ENCODE data around the gene TMEFF2.

DNA sequence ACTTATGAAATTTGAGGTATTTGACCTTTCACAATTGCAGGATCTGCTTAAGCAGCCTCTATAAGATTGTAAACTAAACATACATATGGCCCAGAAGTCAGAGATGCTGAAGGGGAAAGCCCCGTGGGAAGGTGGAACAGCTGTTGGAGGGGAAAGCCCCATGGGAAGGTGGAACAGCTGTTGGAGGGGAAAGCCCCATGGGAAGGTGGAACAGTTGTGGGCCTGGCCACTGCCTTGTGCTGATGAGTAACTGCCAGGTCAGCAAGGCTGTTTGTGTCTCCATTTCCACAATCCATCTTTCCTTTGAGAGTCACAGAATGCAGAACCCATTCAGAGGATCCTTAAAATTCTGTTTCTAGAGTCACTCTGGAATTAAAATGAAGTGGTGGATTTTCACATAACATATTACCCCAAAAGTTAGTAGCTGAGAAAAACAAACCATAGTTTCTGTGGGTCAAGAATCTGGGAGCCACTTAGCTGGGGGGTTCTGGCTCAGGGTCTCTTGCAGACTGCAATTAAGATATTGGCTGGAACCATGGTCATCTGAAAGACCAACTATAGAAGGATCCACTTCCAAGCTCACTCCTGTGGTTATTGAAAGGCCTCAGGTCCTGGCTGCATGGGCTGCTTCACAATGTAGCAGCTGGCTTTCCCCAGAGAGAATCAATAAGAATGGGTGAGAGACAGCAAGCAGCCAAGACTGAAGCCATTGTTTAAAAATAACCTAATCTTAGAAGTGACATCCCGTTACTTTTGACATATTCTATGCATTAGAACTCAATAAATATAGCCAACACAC lies 261.2 kb downstream of the TMEFF2 start:
- TF ChIP-seq, protein P1, sequence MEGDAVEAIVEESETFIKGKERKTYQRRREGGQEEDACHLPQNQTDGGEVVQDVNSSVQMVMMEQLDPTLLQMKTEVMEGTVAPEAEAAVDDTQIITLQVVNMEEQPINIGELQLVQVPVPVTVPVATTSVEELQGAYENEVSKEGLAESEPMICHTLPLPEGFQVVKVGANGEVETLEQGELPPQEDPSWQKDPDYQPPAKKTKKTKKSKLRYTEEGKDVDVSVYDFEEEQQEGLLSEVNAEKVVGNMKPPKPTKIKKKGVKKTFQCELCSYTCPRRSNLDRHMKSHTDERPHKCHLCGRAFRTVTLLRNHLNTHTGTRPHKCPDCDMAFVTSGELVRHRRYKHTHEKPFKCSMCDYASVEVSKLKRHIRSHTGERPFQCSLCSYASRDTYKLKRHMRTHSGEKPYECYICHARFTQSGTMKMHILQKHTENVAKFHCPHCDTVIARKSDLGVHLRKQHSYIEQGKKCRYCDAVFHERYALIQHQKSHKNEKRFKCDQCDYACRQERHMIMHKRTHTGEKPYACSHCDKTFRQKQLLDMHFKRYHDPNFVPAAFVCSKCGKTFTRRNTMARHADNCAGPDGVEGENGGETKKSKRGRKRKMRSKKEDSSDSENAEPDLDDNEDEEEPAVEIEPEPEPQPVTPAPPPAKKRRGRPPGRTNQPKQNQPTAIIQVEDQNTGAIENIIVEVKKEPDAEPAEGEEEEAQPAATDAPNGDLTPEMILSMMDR (IDR thresholded peaks at IDR 0.05) = no peak
- no peak for TF ChIP-seq POLR2A (IDR thresholded peaks at IDR 0.05)
